Esophagus squamous epithelium (tissue), 4 donors: ENCODE data around the gene MAP4K4.

Experiments used
- POLR2A ChIP-seq, 4 donors: fragments of 450-650 bp; IDR thresholded peaks; one replicate each; pipeline ENCODE4 v1.6.1; 2017; ENCODE audit warnings: antibody characterized with exemption in 4 of 4, mild to moderate bottlenecking in 4 of 4, moderate library complexity in 3 of 4
- TF ChIP-seq, protein P1 (sequence below), 6 experiments: fragments of 450-650 bp in 4 of 6; fragments of 200-600 bp in 2 of 6; sonication (generic) in 2 of 6; IDR thresholded peaks; one replicate each; pipeline ENCODE4 v1.5.1; 2016 to 2019; ENCODE audit warnings: antibody characterized with exemption in 6 of 6, mild to moderate bottlenecking in 4 of 6, moderate library complexity in 4 of 6

DNA sequence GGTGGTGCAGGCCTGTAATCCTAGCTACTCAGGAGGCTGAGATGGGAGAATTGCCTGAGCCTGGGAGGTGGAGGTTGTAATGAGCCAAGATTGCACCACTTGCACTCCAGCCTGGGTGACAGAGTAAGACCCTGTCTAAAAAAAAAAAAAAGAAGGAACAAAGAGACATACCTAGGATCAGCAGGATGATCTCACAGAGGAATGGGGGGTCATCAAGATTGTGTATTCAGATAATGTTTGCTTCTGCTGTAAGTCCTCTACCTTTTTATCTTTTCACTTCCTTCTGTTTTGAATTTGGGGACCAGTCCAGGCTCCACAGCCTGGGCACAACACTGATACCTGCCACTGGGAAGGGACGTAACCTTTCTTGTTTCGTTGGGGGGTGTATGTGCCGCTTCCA is 53.2 kb downstream of the MAP4K4 start:
- TF ChIP-seq, protein P1, sequence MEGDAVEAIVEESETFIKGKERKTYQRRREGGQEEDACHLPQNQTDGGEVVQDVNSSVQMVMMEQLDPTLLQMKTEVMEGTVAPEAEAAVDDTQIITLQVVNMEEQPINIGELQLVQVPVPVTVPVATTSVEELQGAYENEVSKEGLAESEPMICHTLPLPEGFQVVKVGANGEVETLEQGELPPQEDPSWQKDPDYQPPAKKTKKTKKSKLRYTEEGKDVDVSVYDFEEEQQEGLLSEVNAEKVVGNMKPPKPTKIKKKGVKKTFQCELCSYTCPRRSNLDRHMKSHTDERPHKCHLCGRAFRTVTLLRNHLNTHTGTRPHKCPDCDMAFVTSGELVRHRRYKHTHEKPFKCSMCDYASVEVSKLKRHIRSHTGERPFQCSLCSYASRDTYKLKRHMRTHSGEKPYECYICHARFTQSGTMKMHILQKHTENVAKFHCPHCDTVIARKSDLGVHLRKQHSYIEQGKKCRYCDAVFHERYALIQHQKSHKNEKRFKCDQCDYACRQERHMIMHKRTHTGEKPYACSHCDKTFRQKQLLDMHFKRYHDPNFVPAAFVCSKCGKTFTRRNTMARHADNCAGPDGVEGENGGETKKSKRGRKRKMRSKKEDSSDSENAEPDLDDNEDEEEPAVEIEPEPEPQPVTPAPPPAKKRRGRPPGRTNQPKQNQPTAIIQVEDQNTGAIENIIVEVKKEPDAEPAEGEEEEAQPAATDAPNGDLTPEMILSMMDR (IDR thresholded peaks at IDR 0.05): no peak
- no peak for TF ChIP-seq POLR2A (IDR thresholded peaks at IDR 0.05)
